Duodenal mucosa (tissue), 2 donors: ENCODE results near the gene CFAP43.
"Not testable (repeated sequence)": the region's sequence is repeated elsewhere in the genome, so short reads cannot be mapped to it uniquely, and the experiment has no call there.

ENCODE experiments used
- H3K27ac ChIP-seq: one replicate; pipeline ENCODE4 v1.7.0; 2013; ENCODE audit warnings: low read depth, low read length
- H3K27me3 ChIP-seq, 2 donors: one replicate each; pipeline ENCODE4 v1.7.0; 2013; ENCODE audit warnings: low read length in 2 of 2, control low read depth in 1 of 2; ENCODE audit not compliant: insufficient read depth in 2 of 2, control insufficient read depth in 1 of 2
- H3K36me3 ChIP-seq, 2 donors: one replicate each; pipeline ENCODE4 v1.7.0; 2013; ENCODE audit warnings: low read length in 2 of 2, control low read depth in 1 of 2; ENCODE audit not compliant: insufficient read depth in 2 of 2, control insufficient read depth in 1 of 2
- H3K4me1 ChIP-seq, 2 donors: one replicate each; pipeline ENCODE4 v1.7.0; 2013; ENCODE audit warnings: low read length in 2 of 2, control low read depth in 1 of 2; ENCODE audit not compliant: insufficient read depth in 2 of 2, control insufficient read depth in 1 of 2
- H3K4me3 ChIP-seq, 2 donors: one replicate each; pipeline ENCODE4 v1.7.0; 2013; ENCODE audit warnings: low read length in 2 of 2, low read depth in 1 of 2
- H3K9ac ChIP-seq, 2 donors: one replicate each; pipeline ENCODE4 v1.7.0; 2013; ENCODE audit warnings: low read length in 2 of 2, low read depth in 1 of 2
- H3K9me3 ChIP-seq, 2 donors: one replicate each; pipeline ENCODE4 v1.7.0; 2013; ENCODE audit warnings: low read length in 2 of 2, control low read depth in 1 of 2; ENCODE audit not compliant: control insufficient read depth in 1 of 2

CFAP43 gene

GRCh38 chr10:104248931-104249330, 16.8 kb upstream of the CFAP43 start:
- not testable (repeated sequence) for H3K9ac ChIP-seq, H3K27ac ChIP-seq, H3K9me3 ChIP-seq, H3K4me3 ChIP-seq, H3K27me3 ChIP-seq, H3K36me3 ChIP-seq
- H3K4me1 ChIP-seq = peaks cover 20 to 26% of the 10 kb centered on the region in 2 donors

GRCh38 chr10:104247513-104248146, 15.5 kb upstream of the CFAP43 start:
- Histone ChIP-seq H3K4me3 (no peak overlapping the region), H3K27ac (no peak overlapping the region), H3K27me3 (no peaks in the 10 kb centered on the region), H3K9ac (no peak overlapping the region), H3K36me3 (no peaks in the 10 kb centered on the region), H3K9me3 (peaks cover 0 to 6% of the 10 kb centered on the region in 2 donors), H3K4me1 (peaks cover 7 to 13% of the 10 kb centered on the region in 2 donors)

GRCh38 chr10:104246976-104247375, 14.8 kb upstream of the CFAP43 start:
- H3K27ac ChIP-seq = no peak overlapping the region
- H3K9me3 ChIP-seq = peaks cover 0 to 6% of the 10 kb centered on the region in 2 donors
- H3K27me3 ChIP-seq = no peaks in the 10 kb centered on the region
- H3K9ac ChIP-seq = no peak overlapping the region
- no peak overlapping the region for H3K4me3 ChIP-seq
- H3K4me1 ChIP-seq = peaks cover under 1 to 8% of the 10 kb centered on the region in 2 donors
- H3K36me3 ChIP-seq = no peaks in the 10 kb centered on the region

GRCh38 chr10:104245066-104245632, 13.0 kb upstream of the CFAP43 start:
- Histone ChIP-seq H3K9ac (no peak overlapping the region), H3K4me1 (peaks cover 0 to 3% of the 10 kb centered on the region in 2 donors), H3K4me3 (no peak overlapping the region), H3K27me3 (no peaks in the 10 kb centered on the region), H3K27ac (no peak overlapping the region), H3K9me3 (peaks cover 0 to 6% of the 10 kb centered on the region in 2 donors), H3K36me3 (no peaks in the 10 kb centered on the region)

GRCh38 chr10:104243512-104243911, 11.3 kb upstream of the CFAP43 start:
- Histone ChIP-seq H3K9ac (no peak overlapping the region), H3K36me3 (no peaks in the 10 kb centered on the region), H3K27me3 (no peaks in the 10 kb centered on the region), H3K4me1 (no peaks in the 10 kb centered on the region), H3K27ac (no peak overlapping the region), H3K4me3 (no peak overlapping the region), H3K9me3 (peaks cover 0 to 6% of the 10 kb centered on the region in 2 donors)

GRCh38 chr10:104243009-104243408, 10.8 kb upstream of the CFAP43 start:
- not testable (repeated sequence) for H3K27ac ChIP-seq, H3K36me3 ChIP-seq, H3K9me3 ChIP-seq, H3K9ac ChIP-seq, H3K4me1 ChIP-seq, H3K4me3 ChIP-seq, H3K27me3 ChIP-seq

DNA sequence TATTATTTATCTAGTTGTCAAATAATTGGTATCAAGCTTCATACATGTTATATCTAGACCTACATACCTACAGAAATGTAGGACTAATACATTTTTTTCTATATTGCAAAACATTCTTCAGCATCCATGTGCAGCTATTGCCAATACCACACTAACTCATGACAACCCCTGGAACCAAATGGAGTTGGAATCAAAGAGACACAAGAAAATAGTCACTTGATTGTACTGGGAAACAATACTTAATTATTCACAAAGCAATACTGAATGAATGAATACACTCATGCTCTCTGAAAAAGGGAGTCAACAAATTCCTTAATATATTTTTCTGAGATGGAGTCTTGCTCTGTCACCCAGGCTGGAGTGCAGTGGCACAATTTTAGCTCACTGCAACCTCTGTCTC, 10.4 kb upstream of the CFAP43 start:
- H3K27ac ChIP-seq = no peak overlapping the region
- no peaks in the 10 kb centered on the region for H3K4me1 ChIP-seq
- no peaks in the 10 kb centered on the region for H3K27me3 ChIP-seq
- H3K9ac ChIP-seq = no peak overlapping the region
- no peaks in the 10 kb centered on the region for H3K36me3 ChIP-seq
- H3K9me3 ChIP-seq = peaks cover 0 to 6% of the 10 kb centered on the region in 2 donors
- no peak overlapping the region for H3K4me3 ChIP-seq

GRCh38 chr10:104240078-104240477, 7.9 kb upstream of the CFAP43 start:
- Histone ChIP-seq H3K9ac (no peak overlapping the region), H3K27me3 (no peaks in the 10 kb centered on the region), H3K4me1 (no peaks in the 10 kb centered on the region), H3K36me3 (no peaks in the 10 kb centered on the region), H3K9me3 (peaks cover 0 to 3% of the 10 kb centered on the region in 2 donors), H3K27ac (no peak overlapping the region), H3K4me3 (no peak overlapping the region)

- Histone ChIP-seq H3K36me3 (no peaks in the 10 kb centered on the region), H3K9ac (no peak overlapping the region), H3K27me3 (no peaks in the 10 kb centered on the region), H3K9me3 (peaks cover 0 to 7% of the 10 kb centered on the region in 2 donors), H3K27ac (no peak overlapping the region), H3K4me1 (peaks cover 5 to 7% of the 10 kb centered on the region in 2 donors), H3K4me3 (no peak overlapping the region)
These were observed 3.6 kb upstream of the CFAP43 start for GRCh38 chr10:104235801-104236200.

- H3K36me3 ChIP-seq = no peaks in the 10 kb centered on the region
- peaks cover 0 to 7% of the 10 kb centered on the region in 2 donors for H3K9me3 ChIP-seq
- no peak overlapping the region for H3K4me3 ChIP-seq
- no peak overlapping the region for H3K9ac ChIP-seq
- H3K27ac ChIP-seq = no peak overlapping the region
- peaks cover 5 to 7% of the 10 kb centered on the region in 2 donors for H3K4me1 ChIP-seq
- no peaks in the 10 kb centered on the region for H3K27me3 ChIP-seq
These were observed 2.8 kb upstream of the CFAP43 start for GRCh38 chr10:104234934-104235333.
